Measurements from ENCODE around the gene AK9.

AK9 gene

DNA sequence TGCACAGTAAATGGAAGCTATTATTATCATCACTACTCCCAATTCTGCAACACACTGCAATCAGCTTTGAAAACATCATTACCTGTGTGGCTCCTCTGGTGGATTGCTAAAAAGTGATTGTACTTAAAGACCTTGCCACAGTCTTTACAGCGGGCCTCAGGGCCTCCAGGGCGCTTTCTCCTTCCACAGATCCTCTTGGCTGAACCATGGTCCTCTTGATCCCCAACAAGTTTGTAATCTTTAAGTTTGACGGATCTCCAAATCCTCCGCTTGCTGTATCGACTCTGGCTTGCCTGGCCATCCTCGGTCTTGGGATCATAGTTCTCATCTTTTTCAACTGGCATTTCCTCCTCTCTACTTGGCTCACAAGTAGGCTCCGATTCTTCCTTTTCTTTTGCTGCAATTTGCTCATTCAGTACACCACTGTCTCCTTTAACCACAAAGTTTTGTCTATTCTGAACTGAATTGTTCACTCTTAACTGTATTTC lies 210.0 kb downstream of the AK9 start:
- Mint-ChIP-seq H3K4me1 (ENCODE audit: low read depth) (peaks cover 70% of the 10 kb centered on the region), H3K36me3 (ENCODE audit: low read depth) (peaks cover 63% of the 10 kb centered on the region), H3K27me3 (no peaks in the 10 kb centered on the region), H3K27ac (peak overlapping the region; percentile 89), H3K4me3 (peak overlapping the region; percentile 94), H3K9me3 (no peaks in the 10 kb centered on the region)
- no peak for DNase-seq

DNA sequence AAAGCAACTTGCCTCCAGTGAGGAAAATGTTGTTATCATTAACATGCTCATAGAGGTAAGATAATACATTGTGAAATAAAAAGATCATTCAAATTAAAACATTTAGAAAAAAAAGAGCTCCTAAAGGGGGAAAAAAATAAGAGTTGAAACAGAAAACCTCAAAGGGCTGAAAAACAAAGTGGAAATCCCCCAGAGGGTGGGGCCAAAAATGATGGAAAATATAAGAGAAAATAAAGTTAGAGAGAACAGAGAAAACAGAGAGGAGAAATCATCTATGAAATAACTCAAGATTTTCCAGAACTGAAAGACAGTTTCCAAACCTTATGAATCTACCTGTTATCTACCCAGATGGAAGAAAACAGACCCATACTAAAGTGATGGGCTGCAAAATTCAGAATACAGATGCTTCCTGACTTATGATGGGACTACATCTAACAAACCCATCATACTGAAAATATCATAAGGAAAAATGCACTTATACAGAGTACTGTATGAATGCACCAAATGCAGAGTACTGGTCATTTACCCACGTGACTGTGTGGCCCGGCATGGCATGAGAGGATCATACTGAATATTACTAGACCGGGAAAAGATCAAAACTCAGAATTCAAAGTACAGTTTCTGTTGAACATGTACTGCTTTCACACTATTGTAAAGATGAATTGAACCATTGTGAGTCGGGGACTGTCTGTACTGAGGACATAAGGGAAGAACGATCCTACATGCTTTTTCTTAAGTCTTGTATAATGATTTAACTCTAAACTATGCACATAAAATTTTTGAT lies 212.0 kb downstream of the AK9 start:
- peak overlapping the region; percentile 94 for H3K4me3 Mint-ChIP-seq
- peaks cover 73% of the 10 kb centered on the region for H3K4me1 Mint-ChIP-seq (ENCODE audit: low read depth)
- peaks cover 83% of the 10 kb centered on the region for H3K36me3 Mint-ChIP-seq (ENCODE audit: low read depth)
- no peak for DNase-seq
- no peaks in the 10 kb centered on the region for H3K27me3 Mint-ChIP-seq
- no peaks in the 10 kb centered on the region for H3K9me3 Mint-ChIP-seq
- peak overlapping the region; percentile 87 for H3K27ac Mint-ChIP-seq

DNA sequence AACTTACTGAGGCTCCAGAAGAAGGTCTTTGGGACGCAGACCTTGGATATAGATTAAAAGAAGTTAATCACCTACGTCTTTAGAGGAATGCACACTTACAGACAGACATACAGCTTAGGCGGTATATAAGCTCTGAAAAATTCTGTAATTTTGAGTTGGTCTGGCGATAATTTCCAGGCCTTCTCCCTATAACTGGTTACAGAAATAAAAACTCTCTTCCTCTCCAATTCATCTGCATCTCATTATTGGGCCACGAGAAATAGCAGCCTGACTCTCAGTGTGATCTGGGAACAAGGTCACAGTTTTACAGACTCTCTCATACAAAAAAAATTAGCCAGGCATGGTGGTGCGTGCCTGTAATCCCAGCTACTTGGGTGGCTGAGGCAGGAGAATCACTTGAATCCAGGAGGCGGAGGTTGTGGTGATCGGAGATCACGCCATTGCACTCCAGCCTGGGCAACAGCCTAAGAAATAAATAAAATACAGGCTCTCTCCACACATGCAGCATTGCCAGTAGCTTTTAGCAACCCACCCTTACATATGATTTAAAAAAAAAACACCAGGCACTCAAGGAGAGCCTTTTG lies 212.7 kb downstream of the AK9 start:
- peak overlapping the region; percentile 87 for H3K27ac Mint-ChIP-seq
- DNase-seq, result no peak
- H3K4me3 Mint-ChIP-seq, result peak overlapping the region; percentile 94
- peaks cover 91% of the 10 kb centered on the region for H3K36me3 Mint-ChIP-seq (ENCODE audit: low read depth)
- H3K4me1 Mint-ChIP-seq (ENCODE audit: low read depth), result peaks cover 74% of the 10 kb centered on the region
- no peaks in the 10 kb centered on the region for H3K9me3 Mint-ChIP-seq
- no peaks in the 10 kb centered on the region for H3K27me3 Mint-ChIP-seq

DNA sequence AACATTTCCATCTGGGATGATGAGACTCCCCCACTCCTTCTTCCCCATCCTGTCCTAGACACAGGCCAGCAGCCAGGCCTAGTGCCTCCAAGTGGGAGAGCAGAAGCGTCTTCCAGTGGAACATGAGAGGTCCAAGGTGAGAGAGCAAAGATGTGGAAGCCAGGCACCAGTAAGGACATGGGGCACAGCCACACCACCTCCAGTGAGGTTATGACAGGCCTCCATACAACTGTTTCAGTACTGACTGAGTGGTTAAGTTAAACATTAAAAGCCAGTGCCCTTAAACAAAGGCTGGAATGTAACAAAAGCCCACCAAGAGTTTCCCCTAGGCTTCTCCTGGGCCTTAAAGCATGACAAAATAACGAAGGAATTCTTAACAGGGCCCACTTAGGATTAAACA lies 213.3 kb downstream of the AK9 start:
- Mint-ChIP-seq H3K27me3 (no peaks in the 10 kb centered on the region), H3K4me1 (ENCODE audit: low read depth) (peaks cover 79% of the 10 kb centered on the region), H3K36me3 (ENCODE audit: low read depth) (peaks cover 96% of the 10 kb centered on the region), H3K9me3 (no peaks in the 10 kb centered on the region), H3K27ac (peak overlapping the region; percentile 87), H3K4me3 (peak overlapping the region; percentile 94)
- no peak for DNase-seq

DNA sequence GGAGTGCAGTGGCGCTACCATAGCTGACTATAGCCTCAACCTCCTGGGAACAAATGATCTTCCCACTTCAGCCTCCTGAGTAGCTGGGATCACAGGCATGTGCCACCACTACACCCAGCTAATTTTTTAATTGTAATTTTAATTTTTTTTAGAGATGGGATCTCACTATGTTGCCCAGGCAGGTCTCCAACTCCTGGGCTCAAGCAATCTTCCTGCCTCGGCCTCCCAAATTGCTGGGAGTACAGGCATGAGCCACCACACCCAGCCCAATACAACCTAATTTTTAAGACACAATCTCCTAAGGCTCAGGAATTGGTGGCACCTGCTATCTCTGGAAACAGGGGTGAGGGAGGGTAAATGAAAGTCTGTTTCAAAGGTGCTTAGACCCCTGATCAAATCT lies 213.8 kb downstream of the AK9 start:
- Mint-ChIP-seq H3K27ac (peak overlapping the region; percentile 87), H3K27me3 (no peaks in the 10 kb centered on the region), H3K9me3 (no peaks in the 10 kb centered on the region), H3K36me3 (ENCODE audit: low read depth) (peaks cover 98% of the 10 kb centered on the region), H3K4me3 (peak overlapping the region; percentile 94), H3K4me1 (ENCODE audit: low read depth) (peaks cover 83% of the 10 kb centered on the region)
- no peak for DNase-seq

DNA sequence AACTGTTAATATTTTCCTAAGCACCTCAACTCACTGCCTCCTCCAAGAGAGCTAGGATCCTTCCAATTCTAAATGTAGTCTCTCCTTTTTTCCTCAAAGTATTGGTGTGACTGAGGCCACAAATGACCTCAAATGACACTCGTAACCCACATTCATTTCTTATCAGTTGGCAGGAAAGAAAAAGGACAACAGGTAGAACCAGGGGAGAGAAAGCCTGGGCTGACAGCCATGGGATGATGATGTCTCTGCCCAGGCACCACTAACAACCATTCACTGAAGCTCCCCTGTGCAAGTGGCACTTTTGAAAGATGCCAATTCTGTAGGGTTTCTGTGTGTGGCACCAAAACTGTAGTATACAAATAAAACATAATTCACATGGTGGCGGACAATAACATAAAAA lies 215.4 kb downstream of the AK9 start:
- Mint-ChIP-seq H3K27me3 (no peaks in the 10 kb centered on the region), H3K4me1 (ENCODE audit: low read depth) (peaks cover 85% of the 10 kb centered on the region), H3K9me3 (no peaks in the 10 kb centered on the region), H3K27ac (peak overlapping the region; percentile 88), H3K36me3 (ENCODE audit: low read depth) (peaks cover 98% of the 10 kb centered on the region), H3K4me3 (no peak overlapping the region)
- DNase-seq, result no peak

DNA sequence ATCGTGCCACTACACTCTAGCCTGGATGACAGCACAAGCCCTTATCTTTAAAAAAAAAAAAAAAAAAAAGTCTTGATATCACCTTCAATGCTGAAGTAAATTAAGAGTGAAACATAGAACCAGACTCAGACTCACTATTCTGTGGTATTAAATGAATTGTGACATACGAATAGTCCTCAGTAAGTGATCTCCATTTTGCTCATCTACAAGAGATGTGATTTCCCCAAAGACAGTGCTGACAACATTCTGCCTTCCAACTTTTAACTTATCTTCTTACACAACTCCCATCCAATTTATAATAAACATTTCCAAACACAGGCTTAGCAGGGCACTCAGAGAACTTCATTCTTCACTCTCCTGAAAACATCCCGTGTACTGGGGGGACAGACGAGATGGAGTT lies 216.0 kb downstream of the AK9 start:
- Mint-ChIP-seq H3K36me3 (ENCODE audit: low read depth) (peaks cover 98% of the 10 kb centered on the region), H3K27me3 (no peaks in the 10 kb centered on the region), H3K4me3 (peak overlapping the region; percentile 23), H3K27ac (peak overlapping the region; percentile 88), H3K4me1 (ENCODE audit: low read depth) (peaks cover 85% of the 10 kb centered on the region), H3K9me3 (no peaks in the 10 kb centered on the region)
- DNase-seq, result no peak

DNA sequence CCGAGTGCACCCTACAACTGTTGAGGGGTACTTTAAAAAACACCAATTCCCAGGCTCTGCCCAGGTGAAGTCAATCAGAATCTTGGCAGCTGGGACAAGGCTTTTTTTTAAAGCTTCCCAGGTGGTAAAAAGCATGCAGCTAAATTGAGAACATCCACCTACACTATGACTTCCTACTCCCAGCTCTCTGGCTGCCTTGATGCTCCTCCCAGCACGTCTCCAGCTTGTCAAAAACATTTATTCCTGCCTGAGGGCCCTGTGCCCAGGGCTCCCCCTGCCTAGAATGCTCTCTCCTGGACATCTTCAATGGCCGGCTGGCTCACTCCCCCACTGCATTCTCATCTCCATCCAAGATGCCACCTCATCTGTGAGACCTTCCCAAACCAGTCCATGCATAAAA lies 217.9 kb downstream of the AK9 start:
- peaks cover 81% of the 10 kb centered on the region for H3K4me1 Mint-ChIP-seq (ENCODE audit: low read depth)
- no peaks in the 10 kb centered on the region for H3K27me3 Mint-ChIP-seq
- H3K9me3 Mint-ChIP-seq, result no peaks in the 10 kb centered on the region
- peaks cover 100% of the 10 kb centered on the region for H3K36me3 Mint-ChIP-seq (ENCODE audit: low read depth)
- peak overlapping the region; percentile 10 for H3K4me3 Mint-ChIP-seq
- peak overlapping the region; percentile 75 for H3K27ac Mint-ChIP-seq
- no peak for DNase-seq

DNA sequence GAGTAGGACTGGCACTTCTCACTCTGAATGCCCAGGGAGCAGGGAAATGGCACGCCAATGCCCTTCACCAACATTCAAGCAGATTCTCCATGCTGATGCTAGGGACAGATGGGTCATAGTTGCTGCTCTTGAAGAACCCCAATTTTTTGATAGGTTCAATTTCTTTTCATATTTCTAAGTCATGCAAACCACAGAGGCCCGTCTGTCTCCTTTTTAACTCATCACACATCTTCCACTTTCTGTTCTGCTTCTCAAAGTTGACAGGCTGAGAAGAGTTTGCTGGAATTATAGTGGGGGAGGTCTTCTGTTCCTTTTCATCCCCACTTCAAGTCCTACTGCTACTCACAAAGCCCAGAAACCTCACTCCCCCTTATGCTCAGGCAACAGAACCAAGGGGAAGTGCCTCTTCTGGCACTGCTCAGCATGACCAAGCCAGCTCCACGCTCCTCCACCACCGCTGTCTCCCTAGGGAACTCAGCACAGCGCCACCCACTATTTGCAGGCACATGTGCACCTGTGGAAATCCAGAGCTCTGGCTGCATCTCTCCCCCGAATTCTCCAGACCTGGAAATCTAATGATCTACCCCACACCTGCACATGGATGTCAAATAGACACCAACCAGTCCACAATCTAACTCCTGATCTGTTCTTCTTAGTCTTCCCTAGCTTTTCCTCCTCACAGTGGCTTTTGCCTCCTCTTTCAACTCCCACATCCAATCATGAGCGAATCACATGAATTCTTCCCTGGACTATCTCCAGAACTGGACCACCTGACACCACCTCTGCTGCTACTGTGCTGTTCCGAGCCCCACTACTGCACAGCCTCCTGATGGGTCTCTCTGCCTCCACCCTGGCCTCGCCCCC lies 218.6 kb downstream of the AK9 start:
- H3K9me3 Mint-ChIP-seq, result no peaks in the 10 kb centered on the region
- H3K36me3 Mint-ChIP-seq (ENCODE audit: low read depth), result peaks cover 100% of the 10 kb centered on the region
- H3K4me3 Mint-ChIP-seq, result no peak overlapping the region
- no peak for DNase-seq
- no peaks in the 10 kb centered on the region for H3K27me3 Mint-ChIP-seq
- peak overlapping the region; percentile 75 for H3K27ac Mint-ChIP-seq
- H3K4me1 Mint-ChIP-seq (ENCODE audit: low read depth), result peaks cover 79% of the 10 kb centered on the region

DNA sequence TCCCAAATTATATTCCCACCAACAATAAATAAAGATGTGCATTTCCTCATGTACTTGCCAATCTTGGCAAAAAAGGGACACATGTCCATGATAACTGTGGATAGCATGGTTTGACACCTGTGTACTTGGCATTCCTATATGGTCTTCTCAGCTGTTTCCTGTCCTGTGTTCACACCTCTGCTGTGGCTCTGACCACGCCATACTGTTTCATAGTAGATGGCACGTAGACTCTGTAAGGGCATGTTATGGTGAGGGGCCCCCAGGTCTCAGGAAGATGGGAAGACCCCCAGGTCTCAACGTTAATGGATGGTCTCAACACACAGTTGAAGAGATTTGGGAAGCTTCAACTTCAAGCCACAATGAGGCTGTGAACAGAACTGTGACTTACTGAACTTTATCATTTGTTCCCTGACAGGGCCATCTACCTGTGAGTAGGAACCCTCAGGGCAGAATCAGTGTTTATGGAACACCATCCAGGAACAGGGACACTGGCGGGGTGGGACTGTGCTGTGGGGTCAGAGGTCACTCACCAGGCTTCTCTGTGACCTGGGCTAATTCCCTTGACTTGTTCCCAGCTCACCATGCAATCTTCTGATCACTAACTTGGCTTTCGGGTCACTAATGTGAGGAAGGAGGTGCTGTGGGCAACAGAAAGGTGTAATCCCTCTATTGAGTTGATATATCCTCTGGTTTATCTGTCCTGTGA lies 219.7 kb downstream of the AK9 start:
- Mint-ChIP-seq H3K4me3 (no peak overlapping the region), H3K27ac (peak overlapping the region; percentile 75), H3K36me3 (ENCODE audit: low read depth) (peaks cover 100% of the 10 kb centered on the region), H3K27me3 (no peaks in the 10 kb centered on the region), H3K9me3 (no peaks in the 10 kb centered on the region), H3K4me1 (ENCODE audit: low read depth) (peaks cover 76% of the 10 kb centered on the region)
- no peak for DNase-seq

DNA sequence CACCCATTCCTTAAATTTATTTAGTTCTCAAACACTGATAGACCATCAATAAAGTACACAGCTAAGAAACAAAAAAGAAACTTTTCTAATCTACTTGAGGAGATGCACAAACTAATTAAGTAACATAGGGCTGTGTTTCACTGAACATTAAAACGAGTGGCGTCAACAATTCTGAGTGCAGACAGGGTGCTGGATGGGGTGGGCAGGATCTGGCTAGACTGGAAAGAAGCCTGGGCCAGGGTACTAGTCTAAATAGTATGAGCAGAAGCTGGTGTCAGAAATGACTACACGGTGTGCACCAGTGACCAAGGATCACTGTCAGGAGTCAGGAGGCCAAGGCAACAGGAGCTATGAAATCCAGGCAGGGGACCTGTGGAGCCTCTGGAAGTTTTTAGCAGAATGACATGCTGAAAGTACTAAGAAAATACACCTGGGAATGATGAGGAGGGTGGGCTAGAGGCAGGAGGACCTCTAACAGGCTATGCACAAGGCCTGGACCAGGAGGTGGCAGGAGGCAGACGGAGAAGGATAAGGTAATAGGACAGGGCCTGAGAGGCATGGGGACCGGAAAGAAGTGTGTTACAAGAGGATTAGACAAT lies 221.3 kb downstream of the AK9 start:
- H3K4me3 Mint-ChIP-seq, result no peak overlapping the region
- H3K9me3 Mint-ChIP-seq, result no peaks in the 10 kb centered on the region
- no peak for DNase-seq
- H3K36me3 Mint-ChIP-seq (ENCODE audit: low read depth), result peaks cover 100% of the 10 kb centered on the region
- peak overlapping the region; percentile 27 for H3K27ac Mint-ChIP-seq
- H3K4me1 Mint-ChIP-seq (ENCODE audit: low read depth), result peaks cover 76% of the 10 kb centered on the region
- H3K27me3 Mint-ChIP-seq, result no peaks in the 10 kb centered on the region

DNA sequence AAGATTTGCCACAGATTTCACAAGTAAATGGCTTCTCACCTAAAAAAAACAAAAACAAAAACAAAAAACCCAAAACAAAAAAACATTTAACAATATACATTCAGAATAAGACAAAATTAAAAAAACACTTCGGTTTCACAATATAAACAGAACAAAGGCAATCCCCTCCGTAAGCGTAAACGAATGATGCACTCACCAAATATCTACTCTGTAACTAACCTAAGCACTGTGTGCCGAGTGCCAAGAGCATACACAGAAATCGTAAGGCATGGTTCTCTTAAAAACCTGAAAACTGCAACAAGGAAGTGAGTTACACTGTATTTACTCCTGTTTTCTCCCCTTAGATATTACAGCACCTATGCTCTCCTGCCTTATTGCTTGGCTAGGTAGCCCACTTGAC lies 223.3 kb downstream of the AK9 start:
- Mint-ChIP-seq H3K9me3 (no peaks in the 10 kb centered on the region), H3K27me3 (no peaks in the 10 kb centered on the region), H3K4me3 (no peak overlapping the region), H3K27ac (peak overlapping the region; percentile 32), H3K4me1 (ENCODE audit: low read depth) (peaks cover 69% of the 10 kb centered on the region), H3K36me3 (ENCODE audit: low read depth) (peaks cover 99% of the 10 kb centered on the region)
- DNase-seq, result no peak

DNA sequence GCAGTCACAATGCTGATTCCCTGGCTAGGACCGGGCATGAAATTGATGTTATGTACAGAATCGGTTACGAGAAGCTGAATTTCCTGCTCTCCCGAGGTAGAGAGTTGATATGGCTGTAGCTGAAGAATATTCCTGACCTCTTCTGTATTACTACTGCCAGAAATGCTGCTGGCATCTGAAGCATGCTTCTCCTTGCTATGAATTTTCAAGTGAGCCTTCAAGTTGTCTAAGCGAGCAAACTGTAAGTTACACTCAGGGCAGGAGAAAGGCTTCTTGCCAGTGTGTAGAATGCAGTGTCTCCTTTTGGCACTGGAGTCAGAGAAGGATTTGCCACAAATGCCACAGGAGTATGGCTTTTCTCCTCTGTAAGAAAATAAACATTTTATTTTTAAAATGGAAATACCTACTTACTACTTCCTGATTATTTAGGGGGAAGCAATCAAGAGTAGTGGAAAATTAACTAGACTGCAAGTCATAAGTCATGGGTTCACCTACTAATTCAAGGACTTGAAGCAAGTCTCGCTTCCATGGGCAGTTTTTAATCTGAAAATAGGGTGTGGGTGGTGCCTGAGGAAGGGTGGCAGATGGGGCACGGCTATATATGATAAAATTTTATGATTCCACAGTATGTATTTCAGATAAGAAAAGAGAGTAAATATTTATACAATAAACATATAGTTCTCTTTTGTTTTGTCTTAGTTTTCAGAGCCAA lies 224.6 kb downstream of the AK9 start:
- Mint-ChIP-seq H3K27me3 (no peaks in the 10 kb centered on the region), H3K9me3 (peaks cover 4% of the 10 kb centered on the region), H3K27ac (peak overlapping the region; percentile 64), H3K4me1 (ENCODE audit: low read depth) (peaks cover 66% of the 10 kb centered on the region), H3K4me3 (no peak overlapping the region), H3K36me3 (ENCODE audit: low read depth) (peaks cover 97% of the 10 kb centered on the region)
- DNase-seq, result no peak
